OCI-LY1 (cell line): ENCODE data around the gene CELF6.

Experiments
- H2AFZ ChIP-seq: fragments of 200-600 bp; sonication (generic), shearing (Covaris generic); 2 replicates; pipeline ENCODE4 v1.6.0; 2014; ENCODE audit warnings: antibody characterized with exemption, mild to moderate bottlenecking, low read length
- H3F3A ChIP-seq: fragments of 200-600 bp; sonication (generic), shearing (Covaris generic); 2 replicates; pipeline ENCODE4 v1.6.0; 2014; ENCODE audit warnings: mild to moderate bottlenecking, antibody characterized with exemption, low read length, moderate library complexity; ENCODE audit not compliant: insufficient read depth
- H3K27ac ChIP-seq: fragments of 200-600 bp; sonication (generic); 2 replicates; pipeline ENCODE4 v1.5.1; 2014; ENCODE audit warnings: low read length, mixed run types, mild to moderate bottlenecking, low read depth; ENCODE audit not compliant: poor library complexity, severe bottlenecking
- H3K27me3 ChIP-seq: fragments of 200-600 bp; sonication (generic); 2 replicates; pipeline ENCODE4 v1.6.0; 2014; ENCODE audit warnings: antibody characterized with exemption, mild to moderate bottlenecking, low read length, moderate library complexity; ENCODE audit not compliant: insufficient read depth
- H3K36me3 ChIP-seq: fragments of 200-600 bp; sonication (generic); 2 replicates; pipeline ENCODE4 v1.6.1; 2014; ENCODE audit warnings: mild to moderate bottlenecking, antibody characterized with exemption, low read length, moderate library complexity, mixed read lengths; ENCODE audit not compliant: insufficient read depth
- H3K4me1 ChIP-seq: fragments of 200-600 bp; sonication (generic); 2 replicates; pipeline ENCODE4 v1.5.1; 2014; ENCODE audit warnings: mild to moderate bottlenecking, low read length, moderate library complexity; ENCODE audit not compliant: insufficient read depth, severe bottlenecking
- H3K4me2 ChIP-seq: fragments of 200-600 bp; sonication (generic), shearing (Covaris generic); 2 replicates; pipeline ENCODE4 v1.6.1; 2014; ENCODE audit warnings: low read length
- H3K4me3 ChIP-seq: fragments of 200-600 bp; sonication (generic); 2 replicates; pipeline ENCODE4 v1.5.1; 2014; ENCODE audit warnings: low read length, low read depth, mild to moderate bottlenecking, mixed read lengths; ENCODE audit not compliant: poor library complexity, severe bottlenecking
- H3K79me2 ChIP-seq: fragments of 200-600 bp; shearing (Covaris generic); 2 replicates; pipeline ENCODE4 v1.6.1; 2016; ENCODE audit warnings: mixed run types, low read length, mixed read lengths; ENCODE audit not compliant: insufficient read depth
- H3K9ac ChIP-seq: fragments of 200-600 bp; sonication (generic), shearing (Covaris generic); 2 replicates; pipeline ENCODE4 v1.6.1; 2014; ENCODE audit warnings: mild to moderate bottlenecking, low read length, mixed read lengths
- H3K9me2 ChIP-seq: fragments of 200-600 bp; sonication (generic), shearing (Covaris generic); 2 replicates; pipeline ENCODE4 v1.6.1; 2014; ENCODE audit warnings: low read depth, mild to moderate bottlenecking, low read length, mixed read lengths
- H3K9me3 ChIP-seq: fragments of 200-600 bp; shearing (Covaris generic); 2 replicates; pipeline ENCODE4 v1.6.1; 2014; ENCODE audit warnings: low read length, mixed read lengths
- H4K20me1 ChIP-seq: fragments of 200-600 bp; sonication (generic), shearing (Covaris generic); 2 replicates; pipeline ENCODE4 v1.6.0; 2016; ENCODE audit warnings: mild to moderate bottlenecking, low read length; ENCODE audit not compliant: insufficient read depth
- EZH2 ChIP-seq: fragments of 200-600 bp; sonication (generic), shearing (Covaris generic); IDR thresholded peaks from 2 replicates; pipeline ENCODE4 v1.8.0; 2017; ENCODE audit warnings: borderline replicate concordance, mixed run types, mild to moderate bottlenecking, antibody characterized with exemption, low read length, moderate library complexity, mixed read lengths
- TF ChIP-seq, protein P1 (sequence below): fragments of 200-600 bp; sonication (generic), shearing (Covaris generic); IDR thresholded peaks from 2 replicates; pipeline ENCODE4 v1.5.1; 2017; ENCODE audit warnings: mild to moderate bottlenecking, antibody characterized with exemption, low read length, moderate library complexity, mixed read lengths

CELF6 gene

DNA sequence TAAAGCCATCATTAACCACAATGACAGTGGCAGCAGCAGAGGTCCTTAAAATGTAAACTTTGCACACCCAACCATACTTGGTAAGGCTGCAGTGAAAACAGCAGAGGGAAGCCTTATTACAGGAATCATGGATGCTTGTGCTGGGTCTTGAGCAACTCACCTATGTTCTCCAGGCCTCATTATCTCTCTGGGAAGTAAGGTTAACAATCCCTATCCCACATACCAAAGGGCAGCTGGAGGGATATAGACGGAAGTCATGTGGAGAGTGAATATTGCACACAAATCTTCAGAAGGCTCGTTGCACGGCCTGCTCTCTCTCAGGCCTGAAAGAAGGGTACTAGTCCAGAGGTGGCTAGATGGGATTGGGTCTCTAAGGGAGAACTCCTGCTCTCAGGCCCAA lies 25.8 kb upstream of the CELF6 start:
- Histone ChIP-seq H3K9me3 (no peaks in the 10 kb centered on the region), H3K27ac (no peak overlapping the region), H4K20me1 (no peaks in the 10 kb centered on the region), H3K9me2 (no peaks in the 10 kb centered on the region), H3K79me2 (no peaks in the 10 kb centered on the region), H3K9ac (no peak overlapping the region), H3K36me3 (peaks cover 52% of the 10 kb centered on the region; the same call in 1 of the 2 replicates), H2AFZ (no peak overlapping the region), H3F3A (no peaks in the 10 kb centered on the region), H3K4me1 (no peaks in the 10 kb centered on the region), H3K4me3 (no peak overlapping the region), H3K27me3 (no peaks in the 10 kb centered on the region), H3K4me2 (no peak overlapping the region)
- no peak for TF ChIP-seq EZH2
- TF ChIP-seq, protein P1, sequence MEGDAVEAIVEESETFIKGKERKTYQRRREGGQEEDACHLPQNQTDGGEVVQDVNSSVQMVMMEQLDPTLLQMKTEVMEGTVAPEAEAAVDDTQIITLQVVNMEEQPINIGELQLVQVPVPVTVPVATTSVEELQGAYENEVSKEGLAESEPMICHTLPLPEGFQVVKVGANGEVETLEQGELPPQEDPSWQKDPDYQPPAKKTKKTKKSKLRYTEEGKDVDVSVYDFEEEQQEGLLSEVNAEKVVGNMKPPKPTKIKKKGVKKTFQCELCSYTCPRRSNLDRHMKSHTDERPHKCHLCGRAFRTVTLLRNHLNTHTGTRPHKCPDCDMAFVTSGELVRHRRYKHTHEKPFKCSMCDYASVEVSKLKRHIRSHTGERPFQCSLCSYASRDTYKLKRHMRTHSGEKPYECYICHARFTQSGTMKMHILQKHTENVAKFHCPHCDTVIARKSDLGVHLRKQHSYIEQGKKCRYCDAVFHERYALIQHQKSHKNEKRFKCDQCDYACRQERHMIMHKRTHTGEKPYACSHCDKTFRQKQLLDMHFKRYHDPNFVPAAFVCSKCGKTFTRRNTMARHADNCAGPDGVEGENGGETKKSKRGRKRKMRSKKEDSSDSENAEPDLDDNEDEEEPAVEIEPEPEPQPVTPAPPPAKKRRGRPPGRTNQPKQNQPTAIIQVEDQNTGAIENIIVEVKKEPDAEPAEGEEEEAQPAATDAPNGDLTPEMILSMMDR: no peak

DNA sequence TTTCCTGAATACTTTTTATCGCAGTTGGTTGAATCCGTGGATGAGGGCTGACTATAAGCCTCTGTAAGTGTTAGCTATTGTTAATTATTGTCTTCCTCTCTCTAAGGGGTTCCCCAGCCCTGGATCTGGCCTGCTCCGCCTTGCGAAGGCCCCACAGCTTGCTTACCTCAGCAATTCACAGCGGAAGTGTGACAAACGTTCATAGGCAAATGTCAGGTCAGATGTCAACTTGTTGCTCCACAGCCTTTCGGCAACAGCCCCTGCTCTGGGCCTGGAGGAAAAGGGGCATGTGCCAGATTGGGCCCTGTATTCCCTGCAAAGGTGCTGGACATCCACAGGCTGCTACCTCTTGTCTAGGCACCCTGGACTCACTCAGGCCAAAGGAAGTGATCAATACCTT lies 25.3 kb upstream of the CELF6 start:
- Histone ChIP-seq H3K4me3 (no peak overlapping the region), H3K27ac (no peak overlapping the region), H2AFZ (no peak overlapping the region), H3K4me1 (no peaks in the 10 kb centered on the region), H3K79me2 (no peaks in the 10 kb centered on the region), H4K20me1 (no peaks in the 10 kb centered on the region), H3K27me3 (no peaks in the 10 kb centered on the region), H3K9me3 (no peaks in the 10 kb centered on the region), H3K4me2 (no peak overlapping the region), H3K36me3 (peaks cover 46% of the 10 kb centered on the region; the same call in 1 of the 2 replicates), H3K9me2 (no peaks in the 10 kb centered on the region), H3K9ac (no peak overlapping the region), H3F3A (no peaks in the 10 kb centered on the region)
- TF ChIP-seq, protein P1: no peak

DNA sequence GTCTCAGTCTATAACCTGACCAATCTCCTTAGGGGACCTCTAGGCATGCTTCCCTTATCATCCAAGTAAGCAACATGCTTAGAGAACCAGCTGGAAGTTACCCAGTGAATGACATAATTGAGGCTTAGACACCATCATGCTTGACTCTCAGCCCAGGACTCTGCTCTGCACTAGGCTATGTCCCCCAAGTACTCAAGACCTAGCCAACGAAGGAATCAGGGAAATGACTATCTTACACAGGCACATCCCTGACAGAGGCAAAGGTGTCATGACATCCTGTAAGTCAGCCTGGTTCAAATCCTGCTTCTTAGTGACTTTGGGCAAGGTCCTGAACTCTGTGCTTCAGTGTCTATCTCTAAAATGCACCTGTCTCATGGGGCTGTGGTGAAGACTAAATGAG lies 24.6 kb upstream of the CELF6 start:
- Histone ChIP-seq H3K9me3 (no peaks in the 10 kb centered on the region), H3K36me3 (peaks cover 41% of the 10 kb centered on the region; the same call in 1 of the 2 replicates)

More for the DNA sequence above, 24.6 kb upstream of the CELF6 start:
- no peak overlapping the region for H3K27ac ChIP-seq
- no peak overlapping the region for H3K4me3 ChIP-seq
- no peaks in the 10 kb centered on the region for H4K20me1 ChIP-seq
- TF ChIP-seq, protein P1: no peak
- no peak for TF ChIP-seq EZH2
- H3F3A ChIP-seq: no peaks in the 10 kb centered on the region
- no peaks in the 10 kb centered on the region for H3K27me3 ChIP-seq
- H2AFZ ChIP-seq: no peak overlapping the region
- H3K4me2 ChIP-seq: no peak overlapping the region
- no peaks in the 10 kb centered on the region for H3K79me2 ChIP-seq
- no peaks in the 10 kb centered on the region for H3K9me2 ChIP-seq
- no peak overlapping the region for H3K9ac ChIP-seq
- H3K4me1 ChIP-seq: no peaks in the 10 kb centered on the region
